OCI-LY3 (cell line): ENCODE data around the gene FRAS1.

Experiments
- EZH2phosphoT487 ChIP-seq: fragments of 200-600 bp; shearing (Covaris generic); IDR thresholded peaks from 2 replicates; pipeline ENCODE4 v1.6.1; 2018; ENCODE audit warnings: antibody characterized with exemption, mixed run types, low read depth
- TF ChIP-seq, protein P1 (sequence below): fragments of 200-600, 300-600 bp; sonication (generic); IDR thresholded peaks from 2 replicates; pipeline ENCODE4 v1.5.1; 2014; ENCODE audit warnings: antibody characterized with exemption, low read length, low read depth

DNA sequence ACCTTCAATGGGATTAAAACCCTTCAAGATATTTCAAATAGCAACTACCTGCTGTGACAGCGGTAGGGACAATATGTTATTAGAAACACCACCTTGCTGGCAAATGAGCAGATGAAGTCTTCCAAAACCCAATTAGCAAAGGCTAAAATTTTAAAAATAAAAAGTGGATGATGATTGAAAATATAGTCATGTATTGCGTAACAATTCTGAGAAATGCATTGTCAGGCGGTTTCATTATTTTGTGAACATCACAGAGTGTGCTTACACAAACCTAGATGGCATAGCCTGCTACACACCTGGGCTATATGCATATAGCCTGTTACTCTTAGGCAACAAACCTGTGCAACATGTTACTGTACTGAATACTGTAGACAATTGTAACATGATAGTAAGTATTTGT, 403.2 kb downstream of the FRAS1 start:
- TF ChIP-seq, protein P1, sequence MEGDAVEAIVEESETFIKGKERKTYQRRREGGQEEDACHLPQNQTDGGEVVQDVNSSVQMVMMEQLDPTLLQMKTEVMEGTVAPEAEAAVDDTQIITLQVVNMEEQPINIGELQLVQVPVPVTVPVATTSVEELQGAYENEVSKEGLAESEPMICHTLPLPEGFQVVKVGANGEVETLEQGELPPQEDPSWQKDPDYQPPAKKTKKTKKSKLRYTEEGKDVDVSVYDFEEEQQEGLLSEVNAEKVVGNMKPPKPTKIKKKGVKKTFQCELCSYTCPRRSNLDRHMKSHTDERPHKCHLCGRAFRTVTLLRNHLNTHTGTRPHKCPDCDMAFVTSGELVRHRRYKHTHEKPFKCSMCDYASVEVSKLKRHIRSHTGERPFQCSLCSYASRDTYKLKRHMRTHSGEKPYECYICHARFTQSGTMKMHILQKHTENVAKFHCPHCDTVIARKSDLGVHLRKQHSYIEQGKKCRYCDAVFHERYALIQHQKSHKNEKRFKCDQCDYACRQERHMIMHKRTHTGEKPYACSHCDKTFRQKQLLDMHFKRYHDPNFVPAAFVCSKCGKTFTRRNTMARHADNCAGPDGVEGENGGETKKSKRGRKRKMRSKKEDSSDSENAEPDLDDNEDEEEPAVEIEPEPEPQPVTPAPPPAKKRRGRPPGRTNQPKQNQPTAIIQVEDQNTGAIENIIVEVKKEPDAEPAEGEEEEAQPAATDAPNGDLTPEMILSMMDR, result no peak
- no peak for TF ChIP-seq EZH2phosphoT487
